ENCODE data around the gene B3GNT8. TPM values are rescaled to one million over a fixed set of nuclear protein-coding genes. Genes with fewer than 3 reads are reported as not detected.
"Not testable (repeated sequence)": the region's sequence is repeated elsewhere in the genome, so short reads cannot be mapped to it uniquely, and the experiment has no call there.

Gene B3GNT8
- total RNA-seq, 5 donors from 2014 or later (not counting 1 experiment from before 2014, with no cell fraction given) = 0.76 to 5.0 (median 1.3) TPM

DNA sequence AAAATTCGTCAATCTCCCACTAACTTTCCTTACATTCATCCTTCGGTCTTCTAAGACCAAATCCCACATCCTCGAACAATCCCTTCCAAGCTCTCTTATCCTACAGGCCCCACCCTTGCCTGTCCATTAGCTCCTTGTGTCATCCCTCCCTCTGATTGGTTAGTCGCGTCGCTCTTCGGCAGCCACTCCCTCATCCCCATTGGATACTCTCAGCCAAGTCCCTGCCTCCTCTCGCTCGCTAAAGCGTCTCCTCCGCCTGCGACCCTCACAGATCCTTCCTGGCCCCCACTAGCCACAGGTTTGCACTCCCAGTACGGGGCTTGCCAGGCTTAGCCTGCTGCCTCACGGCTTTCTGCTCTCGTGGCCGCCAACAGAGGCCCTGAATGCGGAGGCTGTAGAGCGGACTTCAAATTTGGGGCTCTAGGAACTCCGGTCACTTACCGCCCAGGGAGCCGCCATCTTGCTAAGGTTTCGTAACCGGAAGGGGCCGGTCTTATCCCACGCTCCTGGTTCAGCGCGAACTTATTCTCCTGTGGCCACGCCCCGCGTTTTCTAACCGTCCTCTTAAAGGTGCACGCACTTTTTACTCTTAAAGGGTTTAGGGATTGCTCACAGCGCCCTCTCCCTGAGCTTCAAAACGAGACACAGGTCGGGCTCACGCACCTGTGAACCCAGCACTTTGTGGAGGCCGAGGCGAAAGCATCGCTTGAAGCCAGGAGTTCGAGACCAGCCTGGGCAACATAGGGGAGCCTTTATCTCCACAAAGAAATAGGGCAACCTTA is 12.5 kb upstream of the B3GNT8 start, which contains the start of gene DMAC2:
Gene DMAC2 (minus strand): TSS at position 472 of the 782 bp plus-strand sequence. CDS start 13 bp downstream, at position 459.
- WGBS (ENCODE audit: insufficient coverage) = under 1% methylated on average over 32 of the region's 40 CpGs
- DNase-seq = peak; percentile 82 to 98 (median 93)
- ChIA-PET CTCF (interaction anchor here (0.5 to 1.5 kb wide), 9 partner anchors 11 to 235 kb away, joined by 3 to 12 read pairs (median 7); partner anchors contain the start of gene B9D2 (in 1 of the 2)), POLR2A (interaction anchor here (0.6 to 1.7 kb wide), 3 partner anchors 10 to 741 kb away, joined by 3 to 8 read pairs (median 7); no protein-coding TSS in a partner anchor)
- H3K4me1 ChIP-seq (ENCODE audit: control insufficient read depth in 1 of 2, extremely low read depth in 1 of 2, insufficient read depth in 2 of 2, low read length in 2 of 2) = peaks cover 5 to 15% of the 10 kb centered on the region in 2 experiments
- Mint-ChIP-seq H3K9me3 (no peaks in the 10 kb centered on the region), H3K36me3 (peaks cover 4% of the 10 kb centered on the region), H3K27ac (peak within 1 kb of the TSS; percentile 5 to 14), H3K4me1 (peaks cover 0 to 19% (median 8%) of the 10 kb centered on the region in 3 donors), H3K4me3 (no peak within 1 kb of the TSS), H3K27me3 (peaks cover 0 to 2% of the 10 kb centered on the region in 2 donors)
- H3K27ac ChIP-seq (ENCODE audit: low read length) = peak within 1 kb of the TSS; percentile 78
- H3K36me3 ChIP-seq (ENCODE audit: control insufficient read depth in 2 of 2, extremely low read depth in 1 of 2, insufficient read depth in 1 of 2, low read length in 1 of 2) = peaks cover 2 to 5% of the 10 kb centered on the region in 2 donors
- no peaks in the 10 kb centered on the region for H3K9me3 ChIP-seq
- peaks cover 0 to 5% of the 10 kb centered on the region in 2 experiments for H3K27me3 ChIP-seq (replicated peaks in 1 of 2; ENCODE audit: control insufficient read depth in 2 of 2, extremely low read depth in 1 of 2, insufficient read depth in 2 of 2, low read length in 1 of 2)
- peak; percentile 98 to 99 (median 99) for ATAC-seq (replicated peaks in 1 of 4)
- H3K4me3 ChIP-seq (ENCODE audit: control insufficient read depth in 1 of 2, extremely low read depth in 1 of 2, low read length in 1 of 2) = peak within 1 kb of the TSS; percentile 92 to 96

DNA sequence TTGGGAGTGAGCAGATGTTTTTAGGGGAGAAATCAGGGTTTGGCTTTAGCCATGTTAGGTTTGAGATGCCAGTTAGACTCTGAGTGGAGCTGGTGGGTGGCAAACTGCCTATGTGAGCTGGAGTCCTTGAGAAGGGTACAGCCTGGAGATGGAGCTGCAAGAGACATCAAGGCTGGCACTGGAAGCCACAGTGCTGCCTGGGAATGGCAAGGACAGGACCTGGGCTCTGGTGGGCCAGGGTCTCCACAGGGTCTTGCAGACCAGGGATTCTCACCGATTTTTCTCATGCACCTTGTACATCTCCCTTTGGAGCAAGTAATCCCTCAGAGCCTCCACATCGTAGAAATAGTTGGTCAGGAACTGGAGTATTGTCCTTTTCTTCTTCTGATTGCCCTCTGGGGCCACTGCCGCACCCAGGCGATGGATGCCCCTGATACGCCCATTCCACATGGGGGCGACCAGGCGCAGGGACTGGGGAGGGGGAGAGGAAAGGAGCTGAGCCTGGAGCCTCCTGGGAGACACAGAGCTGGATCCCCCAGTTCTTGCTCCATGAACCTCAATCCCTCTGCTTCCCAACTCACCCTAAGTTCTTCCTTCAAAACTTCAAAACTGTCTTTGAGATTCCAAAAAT is 10.9 kb upstream of the B3GNT8 start:
- no CpG with 5 or more reads among the region's 7 CpGs for WGBS (ENCODE audit: insufficient coverage)
- peaks cover 8% of the 10 kb centered on the region for H3K36me3 Mint-ChIP-seq
- CTCF ChIA-PET = interaction anchor here in 1 of 2 donors (0.6 kb wide), 1 partner anchor 10 kb away, joined by 3 read pairs; no protein-coding TSS in a partner anchor
- H3K4me3 Mint-ChIP-seq = peak overlapping the region in 1 of 3 donors; percentile 11
- Histone ChIP-seq H3K36me3 (ENCODE audit: control insufficient read depth in 2 of 2, extremely low read depth in 1 of 2, insufficient read depth in 1 of 2, low read length in 1 of 2) (peaks cover 9 to 11% of the 10 kb centered on the region in 2 donors), H3K4me3 (ENCODE audit: control insufficient read depth in 1 of 2, extremely low read depth in 1 of 2, low read length in 1 of 2) (no peak overlapping the region), H3K27me3 (replicated peaks in 1 of 2; ENCODE audit: control insufficient read depth in 2 of 2, extremely low read depth in 1 of 2, insufficient read depth in 2 of 2, low read length in 1 of 2) (peaks cover 0 to 5% of the 10 kb centered on the region in 2 experiments), H3K9me3 (no peaks in the 10 kb centered on the region), H3K4me1 (ENCODE audit: control insufficient read depth in 1 of 2, extremely low read depth in 1 of 2, insufficient read depth in 2 of 2, low read length in 2 of 2) (peaks cover 5 to 15% of the 10 kb centered on the region in 2 experiments), H3K27ac (ENCODE audit: low read length) (no peak overlapping the region)
- H3K27ac Mint-ChIP-seq = peak overlapping the region in 1 of 2 donors; percentile 17
- H3K27me3 Mint-ChIP-seq = no peaks in the 10 kb centered on the region
- peaks cover 0 to 21% (median 8%) of the 10 kb centered on the region in 3 donors for H3K4me1 Mint-ChIP-seq
- POLR2A ChIA-PET = interaction anchor here in 1 of 2 donors (0.6 to 0.7 kb wide), 2 partner anchors 9 to 12 kb away, joined by 3 to 8 read pairs; no protein-coding TSS in a partner anchor
- no peaks in the 10 kb centered on the region for H3K9me3 Mint-ChIP-seq
- ATAC-seq (replicated peaks in 1 of 4) (no peak), DNase-seq (no peak)

DNA sequence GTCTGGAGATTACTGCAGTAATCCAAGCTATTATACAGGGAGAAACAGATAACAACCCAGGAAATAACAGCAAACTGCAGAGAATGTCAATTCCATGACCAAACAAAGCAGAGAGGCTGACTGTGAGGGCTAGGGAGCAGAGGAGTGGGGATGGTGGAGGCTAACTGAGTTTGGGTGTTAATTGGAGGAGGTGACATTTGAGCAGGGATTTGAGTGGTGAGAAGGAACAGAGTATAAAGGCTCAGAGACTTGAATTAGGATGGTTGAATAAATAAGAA is 9.4 kb upstream of the B3GNT8 start:
- CTCF ChIA-PET = interaction anchor here in 1 of 2 donors (1.2 kb wide), 1 partner anchor 134 kb away, joined by 3 read pairs; no protein-coding TSS in a partner anchor
- Mint-ChIP-seq H3K27ac (no peak overlapping the region), H3K9me3 (no peaks in the 10 kb centered on the region), H3K27me3 (no peaks in the 10 kb centered on the region), H3K4me1 (peaks cover 0 to 21% (median 9%) of the 10 kb centered on the region in 3 donors), H3K4me3 (peak overlapping the region in 1 of 3 donors; percentile 13), H3K36me3 (peaks cover 22% of the 10 kb centered on the region)
- no peak for ATAC-seq (replicated peaks in 1 of 4)
- POLR2A ChIA-PET = no interaction called here
- no peak for DNase-seq
- H3K4me1 ChIP-seq (ENCODE audit: control insufficient read depth in 1 of 2, extremely low read depth in 1 of 2, insufficient read depth in 2 of 2, low read length in 2 of 2) = peaks cover 5 to 15% of the 10 kb centered on the region in 2 experiments
- H3K36me3 ChIP-seq (ENCODE audit: control insufficient read depth in 2 of 2, extremely low read depth in 1 of 2, insufficient read depth in 1 of 2, low read length in 1 of 2) = peaks cover 11 to 22% of the 10 kb centered on the region in 2 donors
- no peaks in the 10 kb centered on the region for H3K27me3 ChIP-seq (replicated peaks in 1 of 2; ENCODE audit: control insufficient read depth in 2 of 2, extremely low read depth in 1 of 2, insufficient read depth in 2 of 2, low read length in 1 of 2)
- H3K9me3 ChIP-seq = no peaks in the 10 kb centered on the region
- no peak overlapping the region for H3K27ac ChIP-seq (ENCODE audit: low read length)
- no peak overlapping the region for H3K4me3 ChIP-seq (ENCODE audit: control insufficient read depth in 1 of 2, extremely low read depth in 1 of 2, low read length in 1 of 2)

DNA sequence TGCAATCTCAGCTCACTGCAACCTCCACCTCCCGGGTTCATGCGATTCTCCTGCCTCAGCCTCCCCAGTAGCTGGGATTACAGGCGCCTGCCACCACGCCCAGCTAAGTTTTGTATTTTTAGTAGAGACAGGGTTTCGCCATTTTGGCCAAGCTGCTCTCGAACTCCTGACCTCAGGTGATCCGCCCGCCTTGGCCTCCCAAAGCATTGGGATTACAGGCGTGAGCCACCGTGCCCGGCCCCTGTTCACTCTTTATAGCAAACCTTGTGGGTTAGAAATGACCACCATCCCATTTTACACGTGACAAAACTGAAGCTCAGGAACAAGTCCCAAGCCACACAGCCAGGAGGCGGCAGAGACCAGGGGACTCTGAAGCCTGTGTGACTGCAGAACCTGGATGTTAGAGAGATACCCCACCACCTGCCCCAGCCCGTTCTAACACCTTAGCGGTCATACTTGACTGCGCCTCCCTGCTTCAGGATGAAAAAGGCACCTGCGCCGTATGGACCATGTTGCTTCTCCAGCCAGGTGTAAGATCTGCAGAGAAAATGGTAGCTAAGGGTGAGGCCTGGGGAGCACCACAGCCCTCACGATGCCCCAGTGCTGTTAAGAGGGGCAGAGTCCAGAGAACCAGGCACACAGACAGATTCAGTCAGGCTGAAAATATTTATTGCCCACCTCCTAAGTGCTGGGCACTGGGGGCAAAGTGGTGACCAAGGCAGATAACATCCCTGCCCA is 8.9 kb upstream of the B3GNT8 start:
- H3K4me3 Mint-ChIP-seq = peak overlapping the region in 1 of 3 donors; percentile 13
- no peak for ATAC-seq (replicated peaks in 1 of 4)
- WGBS (ENCODE audit: insufficient coverage) = over 99% methylated on average over 13 of the region's 19 CpGs
- Histone ChIP-seq H3K4me1 (ENCODE audit: control insufficient read depth in 1 of 2, extremely low read depth in 1 of 2, insufficient read depth in 2 of 2, low read length in 2 of 2) (peaks cover 5 to 19% of the 10 kb centered on the region in 2 experiments), H3K36me3 (ENCODE audit: control insufficient read depth in 2 of 2, extremely low read depth in 1 of 2, insufficient read depth in 1 of 2, low read length in 1 of 2) (peaks cover 15 to 27% of the 10 kb centered on the region in 2 donors), H3K4me3 (ENCODE audit: control insufficient read depth in 1 of 2, extremely low read depth in 1 of 2, low read length in 1 of 2) (no peak overlapping the region), H3K27ac (ENCODE audit: low read length) (no peak overlapping the region), H3K27me3 (replicated peaks in 1 of 2; ENCODE audit: control insufficient read depth in 2 of 2, extremely low read depth in 1 of 2, insufficient read depth in 2 of 2, low read length in 1 of 2) (no peaks in the 10 kb centered on the region), H3K9me3 (no peaks in the 10 kb centered on the region)
- peaks cover 24% of the 10 kb centered on the region for H3K36me3 Mint-ChIP-seq
- H3K27ac Mint-ChIP-seq = no peak overlapping the region
- POLR2A ChIA-PET = no interaction called here
- CTCF ChIA-PET = interaction anchor here in 1 of 2 donors (0.6 to 1.2 kb wide), 2 partner anchors 134 to 148 kb away, joined by 3 to 4 read pairs; no protein-coding TSS in a partner anchor
- no peaks in the 10 kb centered on the region for H3K27me3 Mint-ChIP-seq
- peaks cover 0 to 20% (median 13%) of the 10 kb centered on the region in 3 donors for H3K4me1 Mint-ChIP-seq
- DNase-seq = no peak
- no peaks in the 10 kb centered on the region for H3K9me3 Mint-ChIP-seq

DNA sequence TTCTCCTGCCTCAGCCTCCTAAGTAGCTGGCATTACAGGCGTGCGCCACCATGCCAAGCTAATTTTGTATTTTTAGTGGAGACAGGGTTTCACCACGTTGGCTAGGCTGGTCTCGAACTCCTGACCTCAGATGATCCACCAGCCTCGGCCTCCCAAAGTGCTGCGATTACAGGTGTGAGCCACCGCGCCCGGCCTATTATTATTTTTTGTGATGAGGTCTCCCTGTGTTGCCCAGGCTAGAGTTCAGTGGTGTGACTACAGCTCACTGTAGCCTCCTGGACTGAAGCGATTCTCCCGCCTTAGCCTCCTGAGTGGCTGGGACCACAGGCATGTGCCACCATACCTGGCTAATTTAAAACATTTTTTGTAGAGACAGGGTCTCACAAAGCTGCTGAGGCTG is 8.2 kb upstream of the B3GNT8 start:
- H3K4me3 Mint-ChIP-seq; ATAC-seq (replicated peaks in 1 of 4); H3K4me3 ChIP-seq (ENCODE audit: control insufficient read depth in 1 of 2, extremely low read depth in 1 of 2, low read length in 1 of 2); DNase-seq; H3K27me3 ChIP-seq (replicated peaks in 1 of 2; ENCODE audit: control insufficient read depth in 2 of 2, extremely low read depth in 1 of 2, insufficient read depth in 2 of 2, low read length in 1 of 2); H3K27ac Mint-ChIP-seq; H3K27me3 Mint-ChIP-seq; H3K9me3 Mint-ChIP-seq; H3K9me3 ChIP-seq; H3K27ac ChIP-seq (ENCODE audit: low read length); POLR2A ChIA-PET: not testable (repeated sequence)
- Histone ChIP-seq H3K36me3 (ENCODE audit: control insufficient read depth in 2 of 2, extremely low read depth in 1 of 2, insufficient read depth in 1 of 2, low read length in 1 of 2) (peaks cover 16 to 31% of the 10 kb centered on the region in 2 donors), H3K4me1 (ENCODE audit: control insufficient read depth in 1 of 2, extremely low read depth in 1 of 2, insufficient read depth in 2 of 2, low read length in 2 of 2) (peaks cover 5 to 19% of the 10 kb centered on the region in 2 experiments)
- 98% methylated on average over 9 of the region's 11 CpGs for WGBS (ENCODE audit: insufficient coverage)
- CTCF ChIA-PET = interaction anchor here in 1 of 2 donors (0.6 to 1.2 kb wide), 3 partner anchors 125 to 147 kb away, joined by 3 to 4 read pairs (median 3); no protein-coding TSS in a partner anchor
- Mint-ChIP-seq H3K36me3 (peaks cover 26% of the 10 kb centered on the region), H3K4me1 (peaks cover 0 to 22% (median 15%) of the 10 kb centered on the region in 3 donors)

Measured in T-cell (primary cell).